ENCODE data around the gene AASDHPPT.
A peak's percentile ranks its signal among the peaks of the same experiment; 100 is the strongest.
"Not testable (repeated sequence)": the region's sequence is repeated elsewhere in the genome, so short reads cannot be mapped to it uniquely, and the experiment has no call there.

The AASDHPPT gene

GRCh38 chr11:106077609-106078455, at the start of gene AASDHPPT:
Gene AASDHPPT (plus strand): TSS chr11:106077662. CDS start chr11:106077711, 49 bp downstream.
- DNase-seq (ENCODE audit: low read depth), result peak; percentile 53

DNA sequence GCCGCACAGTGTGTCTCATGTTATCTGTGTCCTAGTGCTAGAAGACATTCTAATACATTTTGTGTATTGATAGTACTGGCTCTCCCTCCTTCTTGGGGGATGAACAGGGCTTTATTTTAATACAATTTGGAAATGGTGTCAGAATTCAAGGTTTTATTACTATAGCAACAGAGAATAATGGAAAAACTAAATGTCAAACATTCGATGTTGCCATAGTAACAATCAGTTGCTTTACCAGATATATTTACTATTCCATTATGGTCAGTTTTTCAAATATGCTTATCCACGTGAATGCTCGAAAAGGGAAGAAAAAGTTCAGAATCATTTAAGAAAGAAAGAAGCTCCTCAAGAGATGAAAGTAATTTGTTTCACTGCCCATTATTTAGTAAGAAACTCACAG, 46.9 kb upstream of the AASDHPPT start:
- DNase-seq (ENCODE audit: low read depth), result no peak

GRCh38 chr11:106031202-106031810, 46.2 kb upstream of the AASDHPPT start:
- peak; percentile 79 for DNase-seq (ENCODE audit: low read depth)

DNA sequence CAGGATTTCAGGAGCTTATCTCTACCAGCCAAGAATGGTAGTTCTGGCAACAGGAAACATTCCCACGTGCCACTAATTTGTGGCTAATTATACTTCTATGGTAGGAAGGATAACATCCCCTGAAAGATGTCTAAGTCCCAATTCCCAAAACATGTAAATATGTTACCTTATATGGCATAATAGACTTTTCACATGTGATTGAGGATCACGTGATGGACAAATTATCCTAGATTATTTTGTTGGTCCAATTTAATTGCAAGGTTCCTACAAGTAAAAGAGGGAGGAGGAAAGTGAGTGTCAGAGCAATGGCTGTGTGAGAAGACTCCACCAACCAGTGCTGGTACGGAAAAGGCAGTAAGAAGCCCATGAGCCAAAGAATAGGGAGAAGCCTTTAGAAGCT, 45.5 kb upstream of the AASDHPPT start:
- no peak for DNase-seq (ENCODE audit: low read depth)

DNA sequence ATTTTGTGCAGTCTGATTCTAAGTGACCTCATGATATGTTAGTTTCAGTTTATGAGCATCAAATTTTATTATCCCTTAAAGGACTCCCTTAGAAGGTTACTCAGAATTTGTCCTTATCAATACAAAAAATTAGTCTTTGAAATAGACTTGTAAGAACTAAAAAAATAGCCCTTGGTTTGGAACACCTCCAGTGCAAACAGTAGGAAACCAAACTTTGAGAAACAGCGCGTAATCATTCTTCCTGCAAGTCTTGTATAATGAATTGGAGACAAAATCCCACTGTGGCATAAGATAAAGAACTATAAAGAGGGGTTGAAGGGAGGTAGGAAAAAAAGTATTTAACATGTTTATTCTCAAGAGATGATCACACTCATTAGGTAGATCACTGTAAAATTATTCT, 44.6 kb upstream of the AASDHPPT start:
- DNase-seq (ENCODE audit: low read depth), result no peak

DNA sequence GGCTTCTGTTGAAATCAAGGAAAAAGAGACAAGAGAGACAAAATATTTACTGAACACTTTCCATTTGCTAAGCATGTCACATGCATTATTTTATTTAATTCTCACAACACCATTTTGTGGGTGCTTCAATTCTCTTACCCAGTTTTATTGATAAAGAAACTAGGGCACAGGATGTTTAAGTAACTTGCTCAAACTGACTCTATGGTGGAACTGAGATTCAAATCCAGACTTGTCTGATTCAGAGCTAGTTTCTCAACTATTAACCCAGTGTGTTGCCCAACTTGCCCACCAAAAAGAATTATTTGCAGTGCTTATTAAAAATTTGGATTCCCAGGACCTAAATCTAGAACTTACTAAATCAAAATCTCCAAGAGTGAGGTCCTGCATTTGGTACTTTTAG, 33.9 kb upstream of the AASDHPPT start:
- DNase-seq (ENCODE audit: low read depth), result no peak

DNA sequence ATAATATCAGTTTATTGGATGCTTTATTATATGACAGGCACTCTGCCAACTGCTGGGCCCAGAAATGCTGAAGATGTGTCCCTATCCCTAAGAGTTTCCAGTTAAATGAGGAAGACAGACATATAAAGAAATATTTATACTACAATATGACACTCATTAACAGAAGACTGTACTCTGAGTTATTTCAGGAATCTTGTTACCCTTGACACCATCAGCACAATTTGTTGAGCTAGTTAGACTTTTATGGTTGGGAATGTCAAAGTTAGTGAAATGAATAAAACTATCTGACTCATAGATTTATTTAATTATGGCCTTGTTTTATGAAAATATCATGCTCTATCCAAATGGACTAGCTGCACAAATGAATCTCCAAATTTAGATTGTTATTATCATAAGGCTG, 29.8 kb upstream of the AASDHPPT start:
- no peak for DNase-seq (ENCODE audit: low read depth)

DNA sequence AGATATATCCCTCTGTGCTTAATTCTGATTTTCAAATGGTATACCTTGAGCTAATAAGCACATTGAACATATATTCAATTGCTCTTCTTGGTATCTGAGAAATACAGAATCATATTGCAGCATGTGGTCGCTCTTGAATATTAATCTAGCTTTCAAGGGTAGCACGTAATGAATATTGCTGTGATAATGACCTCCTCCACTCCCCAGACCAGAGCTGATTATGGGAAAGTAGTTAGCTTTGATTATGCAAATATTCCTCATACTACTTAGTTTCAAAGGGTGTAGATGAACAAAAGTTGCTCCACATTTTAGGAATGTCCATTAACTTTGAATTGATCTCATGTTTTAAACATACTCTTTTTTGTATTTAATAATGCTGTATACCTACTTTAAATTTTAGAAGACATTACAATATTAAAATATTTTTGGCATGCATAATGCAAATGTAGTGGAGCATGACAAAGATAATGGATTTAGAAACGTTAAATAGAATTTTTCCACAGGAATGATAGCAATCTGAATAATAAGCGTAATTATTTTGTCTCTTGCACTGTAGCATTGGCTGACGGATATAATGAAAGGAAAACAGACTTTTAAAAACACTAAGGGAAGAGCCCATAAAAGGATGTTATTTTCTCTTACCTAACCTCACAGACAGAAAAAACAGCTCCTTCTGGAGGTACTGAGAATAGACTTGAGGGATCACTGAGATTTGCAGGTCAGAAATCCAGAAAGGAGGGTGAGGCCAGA, 27.6 kb upstream of the AASDHPPT start:
- no peak for DNase-seq (ENCODE audit: low read depth)

- DNase-seq (ENCODE audit: low read depth), result no peak
Measured at GRCh38 chr11:106051103-106051502, 26.4 kb upstream of the AASDHPPT start.

DNA sequence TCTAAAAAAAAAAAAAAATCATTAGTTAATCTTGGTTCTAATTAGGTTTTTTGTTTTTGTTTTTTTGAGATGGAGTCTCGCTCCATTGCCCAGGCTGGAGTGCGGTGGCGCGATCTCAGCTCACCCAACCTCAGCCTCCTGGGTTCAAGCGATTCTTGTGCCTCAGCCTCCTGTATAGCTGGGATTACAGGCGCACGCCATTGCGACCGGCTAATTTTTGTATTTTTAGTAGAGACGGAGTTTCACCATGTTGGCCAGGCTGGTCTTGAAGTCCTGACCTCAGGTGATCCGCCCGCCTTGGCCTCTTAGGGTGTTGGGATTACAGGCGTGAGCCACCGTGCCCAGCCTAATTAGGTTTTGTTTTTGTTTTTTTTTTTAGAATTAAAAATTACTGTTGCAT, 19.1 kb upstream of the AASDHPPT start:
- DNase-seq (ENCODE audit: low read depth), result not testable (repeated sequence)

DNA sequence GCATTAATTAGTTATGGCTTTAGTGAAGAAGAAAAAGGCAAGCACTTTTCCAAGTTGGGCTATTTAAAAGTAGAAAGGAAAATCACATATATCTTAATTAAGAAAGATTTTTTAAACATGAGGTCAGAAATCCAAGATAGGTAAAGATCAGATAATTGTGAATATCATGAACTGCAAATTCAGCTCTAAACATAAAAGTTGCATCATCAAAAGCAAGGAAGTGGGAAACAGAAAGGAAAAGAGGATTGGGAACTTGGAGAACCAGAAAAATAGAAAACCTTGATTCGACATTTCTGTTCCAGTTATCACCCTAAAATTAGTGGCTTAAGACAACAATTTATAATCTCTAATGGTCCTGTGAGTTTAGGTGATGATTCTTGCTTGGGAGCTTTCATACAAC, 17.8 kb upstream of the AASDHPPT start:
- no peak for DNase-seq (ENCODE audit: low read depth)

GRCh38 chr11:106061249-106061784, 16.1 kb upstream of the AASDHPPT start:
- DNase-seq (ENCODE audit: low read depth), result no peak

DNA sequence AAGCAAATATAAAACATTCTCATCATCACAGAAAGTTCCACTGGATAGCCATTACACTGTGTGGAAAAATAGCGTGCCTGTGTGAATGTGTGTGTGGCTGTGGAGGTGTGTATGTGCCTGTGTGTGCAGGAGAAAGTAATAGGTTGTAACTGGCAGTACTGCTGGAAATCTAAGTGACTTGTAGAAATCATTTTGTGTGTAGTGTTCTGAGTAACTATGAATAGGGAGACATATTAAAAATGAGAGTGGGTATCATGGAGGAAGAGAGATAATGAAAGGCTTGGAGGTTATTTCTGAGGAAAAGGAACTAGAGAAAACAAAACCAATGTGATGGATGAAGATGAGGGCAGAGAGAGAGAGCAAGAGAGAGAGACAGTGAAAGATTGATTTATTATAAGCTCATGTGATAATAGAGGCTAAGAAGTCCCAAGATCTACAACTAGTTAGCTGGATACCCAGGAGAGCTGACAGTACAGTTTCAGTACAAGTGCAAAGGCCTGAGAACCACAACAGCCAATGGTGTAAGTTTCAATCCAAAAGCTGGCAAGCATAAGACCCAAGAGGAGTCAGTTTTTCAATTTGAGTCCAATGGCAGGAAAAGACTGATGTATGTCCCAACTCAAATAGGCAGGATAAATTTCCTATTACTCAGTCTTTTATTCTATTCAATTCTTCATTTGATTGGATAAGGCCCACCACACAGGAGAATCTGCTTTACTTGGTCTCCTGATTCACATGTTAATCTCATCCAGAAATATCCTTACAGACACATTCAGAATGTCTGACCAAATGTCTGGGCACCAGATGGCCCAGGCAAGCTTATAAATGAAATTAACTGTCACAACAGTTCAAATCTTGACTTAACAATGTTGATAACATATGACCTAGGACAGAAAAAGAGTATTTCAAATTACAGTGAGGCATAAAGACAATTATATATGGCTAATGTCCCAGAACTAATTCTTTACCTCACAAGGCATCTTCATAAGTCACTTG, 15.2 kb upstream of the AASDHPPT start:
- no peak for DNase-seq (ENCODE audit: low read depth)

DNA sequence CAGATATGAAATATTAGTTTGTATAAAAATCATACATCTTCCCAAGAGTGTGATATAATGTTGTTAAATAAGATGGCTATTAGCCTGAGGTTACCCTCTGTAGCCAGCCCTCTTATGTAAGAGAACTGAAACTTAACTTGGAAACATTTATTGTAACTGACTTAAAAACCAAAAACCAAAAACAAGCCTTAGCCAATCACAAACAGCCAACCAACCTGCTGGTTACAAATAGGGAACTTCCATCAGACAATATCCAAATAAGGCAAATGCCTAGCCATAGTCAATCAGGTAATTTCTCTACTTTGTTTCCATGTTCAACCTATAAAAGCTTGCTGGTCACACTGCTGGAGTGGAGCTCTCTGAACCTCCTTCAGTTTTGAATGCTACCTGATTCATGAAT, 14.5 kb upstream of the AASDHPPT start:
- DNase-seq (ENCODE audit: low read depth), result no peak

GRCh38 chr11:106070606-106071005, 6.9 kb upstream of the AASDHPPT start:
- no peak for DNase-seq (ENCODE audit: low read depth)

DNA sequence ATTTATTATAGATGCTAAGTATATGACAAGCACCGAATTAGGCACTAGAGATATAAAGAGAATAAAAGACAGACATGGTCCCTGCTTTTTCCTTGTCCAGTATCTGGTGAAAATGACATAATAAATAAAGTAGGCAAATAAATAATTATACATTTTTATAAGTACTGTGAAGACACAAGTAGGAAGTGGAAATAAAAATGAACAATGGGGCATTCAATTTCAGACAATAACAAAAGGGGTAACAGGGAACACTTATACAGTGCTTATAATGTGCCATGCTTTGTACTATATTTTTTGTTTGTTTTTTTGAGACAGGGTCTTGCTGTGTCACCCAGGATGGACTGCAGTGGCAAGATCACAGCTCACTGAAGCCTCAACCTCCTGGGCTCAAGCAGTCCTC, 4.7 kb upstream of the AASDHPPT start:
- DNase-seq (ENCODE audit: low read depth), result no peak

DNA sequence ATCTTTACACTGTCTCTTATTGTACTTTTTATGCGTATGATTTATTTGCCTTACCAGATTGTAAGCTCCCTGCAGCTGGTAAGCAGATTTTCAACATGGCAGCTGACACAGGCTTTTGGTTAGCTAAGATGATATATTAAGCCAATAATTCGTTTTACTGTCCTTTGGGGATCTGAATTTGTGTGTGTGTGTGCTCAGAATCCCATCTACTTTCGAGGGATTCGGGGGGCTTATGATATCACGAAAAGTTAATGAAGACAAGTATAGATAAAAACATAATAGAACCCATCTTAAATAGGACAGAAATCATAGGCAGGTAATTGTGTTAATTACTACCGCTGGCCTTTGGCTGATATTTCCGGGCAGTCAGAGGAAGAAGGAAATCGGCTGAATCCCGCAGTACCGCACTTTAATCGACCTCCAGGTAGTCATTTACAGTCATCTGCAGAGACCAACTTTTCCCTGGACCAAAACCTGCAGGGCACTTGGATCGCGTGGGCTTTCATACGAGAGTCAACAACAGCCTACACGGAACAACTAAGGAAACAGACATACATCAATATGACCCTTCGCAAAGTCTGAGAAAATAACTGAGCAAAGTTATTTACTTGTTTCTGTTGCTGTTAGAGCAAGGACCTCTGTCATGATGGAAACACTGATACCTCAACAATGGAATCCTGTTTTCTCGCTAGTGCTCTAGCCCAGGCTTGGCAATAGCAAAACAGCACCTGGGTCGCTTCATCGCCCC, 1.1 kb upstream of the AASDHPPT start:
- peak; percentile 24 for DNase-seq (ENCODE audit: low read depth)

- peak; percentile 99 for DNase-seq (ENCODE audit: low read depth)
Measured at GRCh38 chr11:106076919-106077608, 398 bp upstream of the AASDHPPT start, which contains the start of gene KBTBD3. Gene KBTBD3 (minus strand): TSS chr11:106077347. CDS start chr11:106059097, 18,250 bp downstream.

GRCh38 chr11:106082096-106082495, 4.6 kb downstream of the AASDHPPT start:
- DNase-seq (ENCODE audit: low read depth), result no peak

DNA sequence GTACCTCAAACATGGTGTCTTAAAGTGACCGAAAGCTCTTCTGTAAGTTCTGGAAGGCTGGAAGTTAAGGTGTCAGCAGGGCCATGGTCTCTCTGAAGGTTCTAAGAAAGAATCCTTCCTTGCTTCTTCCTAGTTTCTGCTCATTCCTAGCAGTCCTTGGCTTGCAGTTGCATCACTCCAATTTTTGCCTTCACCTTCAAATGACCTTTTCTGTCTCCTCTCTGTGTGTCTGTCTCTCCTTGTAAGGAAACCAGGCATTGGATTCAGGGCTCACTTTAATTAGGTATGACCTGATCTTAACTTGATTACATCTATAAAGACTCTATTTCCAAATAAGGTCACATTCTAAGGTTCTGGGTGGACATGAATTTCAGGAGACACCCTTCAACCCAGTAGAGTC, 8.7 kb downstream of the AASDHPPT start:
- no peak for DNase-seq (ENCODE audit: low read depth)

Data from ELR (cell line).